Kidney epithelial cell (primary cell): ENCODE results near the gene GPR146. TPM values are rescaled to one million over a fixed set of nuclear protein-coding genes. Genes with fewer than 3 reads are reported as not detected.

Experiments used
- DNase-seq: peaks from one replicate; pipeline ENCODE4 v3.0.0-alpha.2; 2010; ENCODE audit warnings: low read depth
- H3K27me3 ChIP-seq: 2 replicates; pipeline ENCODE4 v1.6.0; 2011; ENCODE audit warnings: low read length; ENCODE audit not compliant: control insufficient read depth, insufficient read depth
- H3K36me3 ChIP-seq: 2 replicates; pipeline ENCODE4 v1.5.1; 2011; ENCODE audit warnings: low read length; ENCODE audit not compliant: control insufficient read depth, insufficient read depth
- H3K4me3 ChIP-seq: 2 replicates; pipeline ENCODE4 v1.5.1; 2011; ENCODE audit warnings: low read depth, mild to moderate bottlenecking, control low read depth, low read length
- CTCF ChIP-seq: IDR thresholded peaks from 2 replicates; pipeline ENCODE4 v1.5.1; 2011; ENCODE audit warnings: mild to moderate bottlenecking, moderate library complexity, low read length, control low read depth, inconsistent platforms; ENCODE audit not compliant: insufficient read depth, poor library complexity, severe bottlenecking
- total RNA-seq: library from RNA; depleted of rRNA; stranded (reverse); fragments of >200 nt; gene quantifications from 2 replicates; pipeline ENCODE4 v1.2.3, GENCODE V29; 2015

GPR146 gene
- total RNA-seq, 1 donor from 2014 or later = 0.21 TPM

GRCh38 chr7:1103009-1103788 is 58.9 kb downstream of the GPR146 start:
- no peak for TF ChIP-seq CTCF
- peaks cover 2% of the 10 kb centered on the region for H3K27me3 ChIP-seq
- DNase-seq = no peak
- H3K36me3 ChIP-seq = no peaks in the 10 kb centered on the region
- H3K4me3 ChIP-seq = no peak overlapping the region

GRCh38 chr7:1103789-1104515 is 59.6 kb downstream of the GPR146 start:
- H3K4me3 ChIP-seq = no peak overlapping the region
- no peak for DNase-seq

GRCh38 chr7:1104516-1105179 is 60.3 kb downstream of the GPR146 start:
- H3K27me3 ChIP-seq = peaks cover 2% of the 10 kb centered on the region
- no peaks in the 10 kb centered on the region for H3K36me3 ChIP-seq
- no peak for DNase-seq
- TF ChIP-seq CTCF = no peak
- no peak overlapping the region for H3K4me3 ChIP-seq

More at GRCh38 chr7:1103789-1104515, 59.6 kb downstream of the GPR146 start:
- no peaks in the 10 kb centered on the region for H3K36me3 ChIP-seq
- no peak for TF ChIP-seq CTCF
- H3K27me3 ChIP-seq = peaks cover 2% of the 10 kb centered on the region

- DNase-seq = no peak
- Histone ChIP-seq H3K4me3 (no peak overlapping the region), H3K27me3 (peaks cover 2% of the 10 kb centered on the region), H3K36me3 (no peaks in the 10 kb centered on the region)
- TF ChIP-seq CTCF = no peak
Observed at GRCh38 chr7:1105189-1105588, 60.8 kb downstream of the GPR146 start.

- TF ChIP-seq CTCF = no peak
- H3K36me3 ChIP-seq = no peaks in the 10 kb centered on the region
- H3K4me3 ChIP-seq = no peak overlapping the region
- no peak for DNase-seq
- peaks cover 2% of the 10 kb centered on the region for H3K27me3 ChIP-seq
Observed at GRCh38 chr7:1106063-1106792, 61.9 kb downstream of the GPR146 start.
